ENCODE measurements around the gene DGKB. TPM values are rescaled to one million over a fixed set of nuclear protein-coding genes. Genes with fewer than 3 reads are reported as not detected.

DGKB gene
- total RNA-seq, 2 donors from 2014 or later: 0.52 TPM; not detected in 1

DNA sequence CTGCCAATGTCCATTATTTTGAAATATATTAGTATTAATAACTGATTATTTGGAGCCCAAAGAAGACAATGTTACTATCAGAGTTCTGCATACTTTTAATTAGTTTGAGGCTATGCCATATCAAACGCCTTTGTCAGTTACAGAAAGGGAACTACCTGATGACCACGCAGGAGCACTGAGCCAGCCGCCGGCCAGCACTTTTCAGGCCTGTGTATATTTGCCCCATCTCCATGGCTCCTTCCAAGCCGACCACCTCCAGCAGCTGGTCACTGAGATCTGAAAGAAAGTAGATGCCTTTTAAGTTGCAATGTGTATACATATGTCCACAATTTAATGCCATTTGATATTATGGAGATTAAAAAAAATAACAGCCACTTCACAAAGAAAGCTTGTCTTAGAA is 724.7 kb downstream of the DGKB start:
- DNase-seq (no peak), ATAC-seq (no peak)
- 84 to 85% methylated on average over 5 of the region's 5 CpGs for WGBS, 2 donors
- intact Hi-C loops (cut with DNase I): no loop called here
- Histone ChIP-seq H3K27me3 (no peaks in the 10 kb centered on the region), H3K4me1 (no peaks in the 10 kb centered on the region), H3K36me3 (replicated peaks in 1 of 2; ENCODE audit: insufficient read depth in 1 of 2, low read depth in 2 of 2) (no peaks in the 10 kb centered on the region), H3K9me3 (no peaks in the 10 kb centered on the region), H3K4me3 (no peak overlapping the region), H3K27ac (no peak overlapping the region)
- TF ChIP-seq POLR2A (IDR thresholded peaks at IDR 0.05): no peak

DNA sequence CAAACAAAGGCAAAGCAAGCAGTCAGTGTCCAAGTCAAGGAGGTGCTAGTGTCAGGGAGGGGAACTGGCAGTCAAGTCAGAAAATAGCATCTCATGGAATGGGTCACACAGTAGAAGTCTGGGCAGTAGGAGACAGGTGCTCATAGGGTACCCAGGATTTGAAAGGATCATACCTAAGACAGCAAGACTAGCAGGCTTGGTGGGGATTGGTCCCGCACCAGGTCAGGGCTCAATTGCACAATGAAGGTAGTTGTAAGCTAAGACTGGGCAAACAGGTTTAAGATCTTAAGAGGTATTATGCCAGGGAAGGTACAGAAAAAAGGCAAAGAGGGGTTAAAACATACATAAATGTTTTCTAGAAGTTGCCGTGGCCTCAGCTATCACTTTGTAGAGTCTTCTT is 731.7 kb downstream of the DGKB start:
- no peaks in the 10 kb centered on the region for H3K4me1 ChIP-seq
- 59 to 61% methylated on average over 2 of the region's 2 CpGs for WGBS, 2 donors

DNA sequence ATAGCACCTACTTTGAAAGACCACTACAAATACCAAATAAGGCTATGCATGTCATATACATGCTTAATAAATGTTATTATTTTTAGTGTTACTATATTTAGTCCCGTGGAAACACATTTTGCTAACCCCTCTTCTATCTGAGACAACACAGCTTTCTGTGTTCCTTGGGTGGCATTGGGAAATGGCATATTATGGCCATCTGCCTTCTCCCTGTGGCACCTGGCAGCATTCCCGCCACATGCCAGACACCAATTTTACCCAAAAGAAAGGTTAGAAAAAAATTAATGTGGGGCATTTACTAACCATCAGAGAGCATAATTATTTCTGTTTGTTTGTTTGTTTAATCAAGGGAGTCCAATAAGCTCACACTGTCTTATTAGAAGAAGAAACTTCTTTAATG is 744.4 kb downstream of the DGKB start:
- no peak for ATAC-seq
- H3K4me1 ChIP-seq: no peaks in the 10 kb centered on the region
- H3K4me3 ChIP-seq: no peak overlapping the region
- no peak for TF ChIP-seq POLR2A (IDR thresholded peaks at IDR 0.05)
- TF ChIP-seq, protein P1, sequence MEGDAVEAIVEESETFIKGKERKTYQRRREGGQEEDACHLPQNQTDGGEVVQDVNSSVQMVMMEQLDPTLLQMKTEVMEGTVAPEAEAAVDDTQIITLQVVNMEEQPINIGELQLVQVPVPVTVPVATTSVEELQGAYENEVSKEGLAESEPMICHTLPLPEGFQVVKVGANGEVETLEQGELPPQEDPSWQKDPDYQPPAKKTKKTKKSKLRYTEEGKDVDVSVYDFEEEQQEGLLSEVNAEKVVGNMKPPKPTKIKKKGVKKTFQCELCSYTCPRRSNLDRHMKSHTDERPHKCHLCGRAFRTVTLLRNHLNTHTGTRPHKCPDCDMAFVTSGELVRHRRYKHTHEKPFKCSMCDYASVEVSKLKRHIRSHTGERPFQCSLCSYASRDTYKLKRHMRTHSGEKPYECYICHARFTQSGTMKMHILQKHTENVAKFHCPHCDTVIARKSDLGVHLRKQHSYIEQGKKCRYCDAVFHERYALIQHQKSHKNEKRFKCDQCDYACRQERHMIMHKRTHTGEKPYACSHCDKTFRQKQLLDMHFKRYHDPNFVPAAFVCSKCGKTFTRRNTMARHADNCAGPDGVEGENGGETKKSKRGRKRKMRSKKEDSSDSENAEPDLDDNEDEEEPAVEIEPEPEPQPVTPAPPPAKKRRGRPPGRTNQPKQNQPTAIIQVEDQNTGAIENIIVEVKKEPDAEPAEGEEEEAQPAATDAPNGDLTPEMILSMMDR (IDR thresholded peaks at IDR 0.05): no peak
- 46 to 59% methylated on average over 2 of the region's 2 CpGs for WGBS, 2 donors
- H3K27ac ChIP-seq: no peak overlapping the region
- H3K9me3 ChIP-seq: no peaks in the 10 kb centered on the region
- DNase-seq: peak in 1 of 4 donors; percentile 9
- no peaks in the 10 kb centered on the region for H3K27me3 ChIP-seq
- H3K36me3 ChIP-seq (replicated peaks in 1 of 2; ENCODE audit: insufficient read depth in 1 of 2, low read depth in 2 of 2): no peaks in the 10 kb centered on the region
- intact Hi-C loops (cut with DNase I): no loop called here

More for the DNA sequence above, 731.7 kb downstream of the DGKB start:
- DNase-seq: no peak
- TF ChIP-seq, protein P1 (IDR thresholded peaks at IDR 0.05): no peak
- no peak for TF ChIP-seq POLR2A (IDR thresholded peaks at IDR 0.05)
- Histone ChIP-seq H3K27ac (no peak overlapping the region), H3K27me3 (no peaks in the 10 kb centered on the region), H3K36me3 (replicated peaks in 1 of 2; ENCODE audit: insufficient read depth in 1 of 2, low read depth in 2 of 2) (no peaks in the 10 kb centered on the region), H3K9me3 (no peaks in the 10 kb centered on the region), H3K4me3 (no peak overlapping the region)
- no peak for ATAC-seq
- intact Hi-C loops (cut with DNase I): no loop called here

DNA sequence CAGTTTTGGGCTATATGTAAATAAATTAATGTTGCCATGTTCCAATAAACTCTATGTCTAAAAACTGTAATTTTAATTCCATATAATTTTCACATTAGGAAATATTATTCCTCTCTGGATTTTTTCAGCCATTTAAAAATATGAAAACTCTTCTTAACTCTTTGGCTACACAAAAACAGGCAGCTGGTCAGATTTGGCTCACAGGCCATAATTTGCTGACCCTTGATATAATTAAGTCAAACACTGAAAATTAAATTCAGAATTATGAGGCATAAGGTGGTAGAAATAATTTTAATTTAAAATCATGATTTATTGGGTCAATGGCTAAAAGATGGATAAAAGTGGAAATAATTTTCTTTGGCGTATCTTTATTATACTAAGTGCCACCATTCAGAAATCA is 746.1 kb downstream of the DGKB start:
- Histone ChIP-seq H3K27me3 (no peaks in the 10 kb centered on the region), H3K4me3 (no peak overlapping the region), H3K9me3 (no peaks in the 10 kb centered on the region), H3K4me1 (no peaks in the 10 kb centered on the region), H3K36me3 (replicated peaks in 1 of 2; ENCODE audit: insufficient read depth in 1 of 2, low read depth in 2 of 2) (no peaks in the 10 kb centered on the region), H3K27ac (no peak overlapping the region)
- intact Hi-C loops (cut with DNase I): no loop called here
- TF ChIP-seq, protein P1 (IDR thresholded peaks at IDR 0.05): no peak
- TF ChIP-seq POLR2A (IDR thresholded peaks at IDR 0.05): no peak
- ATAC-seq (no peak), DNase-seq (no peak)
- WGBS, 2 donors: 94 to 98% methylated on average over 1 of the region's 1 CpG

DNA sequence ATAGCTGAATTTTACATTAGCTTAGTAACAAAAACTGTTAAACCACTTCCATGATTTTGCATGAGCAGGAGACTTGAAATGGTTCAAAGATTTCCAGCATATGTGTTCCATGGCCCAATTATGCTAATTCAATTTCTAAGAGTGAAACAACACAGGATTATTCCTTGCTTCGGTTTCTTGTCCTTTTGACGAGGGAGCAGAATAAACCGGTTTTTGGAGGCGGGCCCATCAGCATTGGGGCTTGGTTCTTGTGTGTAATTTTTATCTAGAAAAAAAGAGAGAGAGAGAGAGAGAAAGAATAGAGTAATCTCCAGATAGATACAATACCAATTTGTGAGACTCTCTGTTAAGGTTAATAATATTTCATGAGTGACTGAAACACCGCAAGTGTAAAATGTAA is 753.6 kb downstream of the DGKB start:
- Histone ChIP-seq H3K27me3 (no peaks in the 10 kb centered on the region), H3K9me3 (no peaks in the 10 kb centered on the region), H3K4me3 (no peak overlapping the region), H3K4me1 (no peaks in the 10 kb centered on the region), H3K36me3 (replicated peaks in 1 of 2; ENCODE audit: insufficient read depth in 1 of 2, low read depth in 2 of 2) (no peaks in the 10 kb centered on the region), H3K27ac (no peak overlapping the region)
- TF ChIP-seq POLR2A (IDR thresholded peaks at IDR 0.05): no peak
- TF ChIP-seq, protein P1 (IDR thresholded peaks at IDR 0.05): no peak
- DNase-seq: no peak
- ATAC-seq: no peak
- WGBS, 2 donors: 72 to 85% methylated on average over 5 of the region's 5 CpGs
- intact Hi-C loops (cut with DNase I): no loop called here

Measured in body of pancreas (tissue), 4 donors.